GM23248 (cell line): ENCODE measurements around the gene CD248. TPM values are rescaled to one million over a fixed set of nuclear protein-coding genes. Genes with fewer than 3 reads are reported as not detected.

Experiments
- DNase-seq: peaks from one replicate; pipeline ENCODE4 v3.0.0-alpha.2; 2015
- H2AFZ ChIP-seq: fragments of 200-600 bp; sonication (generic); 2 replicates; pipeline ENCODE4 v1.6.1; 2016; ENCODE audit warnings: antibody characterized with exemption
- H3F3A ChIP-seq: fragments of 200-600 bp; sonication (generic); 2 replicates; pipeline ENCODE4 v1.6.1; 2016; ENCODE audit warnings: mild to moderate bottlenecking, antibody characterized with exemption, mixed run types; ENCODE audit not compliant: insufficient read depth
- H3K27ac ChIP-seq: fragments of 200-600 bp; sonication (generic); 2 replicates; pipeline ENCODE4 v1.5.1; 2016; ENCODE audit warnings: mild to moderate bottlenecking
- H3K27me3 ChIP-seq: fragments of 200-600 bp; sonication (generic); replicated peaks from 2 replicates; pipeline ENCODE4 v1.6.1; 2016; ENCODE audit warnings: mild to moderate bottlenecking; ENCODE audit not compliant: insufficient read depth
- H3K36me3 ChIP-seq: fragments of 200-600 bp; sonication (generic); 2 replicates; pipeline ENCODE4 v1.6.1; 2016; ENCODE audit warnings: low read depth, mild to moderate bottlenecking
- H3K4me1 ChIP-seq: fragments of 200-600 bp; sonication (generic); 2 replicates; pipeline ENCODE4 v1.6.1; 2016; ENCODE audit warnings: mild to moderate bottlenecking; ENCODE audit not compliant: insufficient read depth
- H3K4me2 ChIP-seq: fragments of 200-600 bp; sonication (generic); one replicate; pipeline ENCODE4 v1.6.1; 2016; ENCODE audit warnings: mild to moderate bottlenecking; ENCODE audit not compliant: unreplicated experiment
- H3K4me3 ChIP-seq: fragments of 200-600 bp; sonication (generic); 2 replicates; pipeline ENCODE4 v1.5.1; 2016; ENCODE audit warnings: mild to moderate bottlenecking
- H3K79me2 ChIP-seq: fragments of 200-600 bp; sonication (generic); 2 replicates; pipeline ENCODE4 v1.6.1; 2016; ENCODE audit warnings: mild to moderate bottlenecking; ENCODE audit not compliant: insufficient read depth
- H3K9ac ChIP-seq: fragments of 200-600 bp; sonication (generic); 2 replicates; pipeline ENCODE4 v1.6.1; 2016; ENCODE audit warnings: mild to moderate bottlenecking
- H3K9me2 ChIP-seq: fragments of 200-600 bp; sonication (generic); 2 replicates; pipeline ENCODE4 v1.6.1; 2016; ENCODE audit warnings: mixed run types, mild to moderate bottlenecking, moderate library complexity; ENCODE audit not compliant: insufficient read depth
- H3K9me3 ChIP-seq: fragments of 200-600 bp; sonication (generic); one replicate; pipeline ENCODE4 v1.6.1; 2017; ENCODE audit warnings: low read depth
- H4K20me1 ChIP-seq: fragments of 200-600 bp; sonication (generic); 2 replicates; pipeline ENCODE4 v1.6.0; 2016; ENCODE audit not compliant: insufficient read depth
- EZH2 ChIP-seq: fragments of 200-600 bp; sonication (generic); IDR thresholded peaks from 2 replicates; pipeline ENCODE4 v1.6.1; 2018; ENCODE audit warnings: antibody characterized with exemption, mild to moderate bottlenecking; ENCODE audit not compliant: insufficient read depth, poor library complexity, severe bottlenecking
- EZH2phosphoT487 ChIP-seq: fragments of 200-600 bp; sonication (generic); IDR thresholded peaks from 2 replicates; pipeline ENCODE4 v1.6.1; 2018; ENCODE audit warnings: antibody characterized with exemption, moderate library complexity, mild to moderate bottlenecking, low read depth; ENCODE audit not compliant: insufficient read depth
- WGBS, 2 experiments: methylation state at CpG; one replicate each; pipeline ENCODE4 v1.1.6; 2015 to 2017; ENCODE audit warnings: low lambda C conversion rate in 2 of 2, low coverage in 1 of 2; ENCODE audit errors: missing lambda C conversion rate in 2 of 2; 5-methylcytosine and 5-hydroxymethylcytosine counted together
- in situ Hi-C: fragments of 300-500 bp; cut with MboI; formaldehyde crosslinking; loops from 2 replicates; pipeline ENCODE4 v1.15.0; 2020
- polyA plus RNA-seq: library from polyadenylated mRNA; unstranded; fragments of >200 nt; fragmentation: Nextera tagmentation; extraction: Ambion mirVana; gene quantifications from 2 replicates; pipeline ENCODE4 v1.2.1, GENCODE V29; 2016
- total RNA-seq: library from RNA; depleted of rRNA; stranded (reverse); fragments of >200 nt; shearing (Covaris generic); gene quantifications from 2 replicates; pipeline ENCODE4 v1.2.3, GENCODE V29; 2014

CD248 gene
- total and polyA plus RNA-seq, 2 experiments from 2014 or later = 212 to 616 TPM

- Histone ChIP-seq H3K4me3 (peak within 1 kb of the TSS; percentile 51), H3K79me2 (peaks cover 18% of the 10 kb centered on the region), H3K36me3 (no peaks in the 10 kb centered on the region), H3F3A (0 out of 2 replicates have a peak, but pooled peaks cover 10% of the 10 kb centered on the region), H3K27ac (no peak within 1 kb of the TSS), H3K4me1 (peaks cover 13% of the 10 kb centered on the region; the same call in 1 of the 2 replicates), H4K20me1 (no peaks in the 10 kb centered on the region), H3K27me3 (peaks cover 11% of the 10 kb centered on the region), H3K9me3 (no peaks in the 10 kb centered on the region), H3K4me2 (peak within 1 kb of the TSS; percentile 29), H3K9me2 (no peaks in the 10 kb centered on the region), H2AFZ (no peak within 1 kb of the TSS), H3K9ac (no peak within 1 kb of the TSS)
- TF ChIP-seq EZH2phosphoT487 (no peak), EZH2 (no peak)
- peak; percentile 35 for DNase-seq
- in situ Hi-C loops = no loop called here
- 4 to 5% methylated on average over 47 to 58 of the region's 95 CpGs for WGBS, 2 experiments
Observed at GRCh38 chr11:66291706-66292542, 24.9 kb downstream of the CD248 start, which contains the start of gene TMEM151A. Gene TMEM151A, plus strand, starts transcription at chr11:66291894. Its CDS starts 120 bp downstream, at chr11:66292014.

DNA sequence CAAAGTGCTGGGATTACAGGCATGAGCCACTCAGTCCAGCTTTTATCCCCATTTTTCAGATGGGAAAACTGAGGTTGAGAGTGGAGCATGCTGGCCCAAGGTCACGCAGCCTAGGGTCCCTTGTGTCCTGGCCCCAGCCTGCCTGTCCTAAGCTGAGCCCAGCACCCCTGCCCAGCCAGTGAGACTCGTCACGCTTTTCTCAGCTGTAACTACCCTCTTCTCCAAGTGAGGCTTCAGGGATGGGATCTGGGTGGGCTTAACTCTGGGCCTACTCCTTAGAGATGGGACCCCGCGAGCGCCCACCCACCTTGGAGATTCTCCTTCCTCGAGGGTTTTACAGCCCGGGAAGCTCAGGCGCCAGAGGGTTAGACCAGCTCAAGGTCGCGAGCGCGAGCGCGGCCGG is 25.5 kb downstream of the CD248 start:
- Histone ChIP-seq H2AFZ (no peak overlapping the region), H3K9ac (no peak overlapping the region), H3K4me2 (no peak overlapping the region), H3K4me1 (peaks cover 14% of the 10 kb centered on the region; the same call in 1 of the 2 replicates), H3K79me2 (peaks cover 24% of the 10 kb centered on the region), H3K9me3 (no peaks in the 10 kb centered on the region), H4K20me1 (no peaks in the 10 kb centered on the region), H3F3A (0 out of 2 replicates have a peak, but pooled peaks cover 10% of the 10 kb centered on the region), H3K27ac (no peak overlapping the region), H3K4me3 (peak overlapping the region; percentile 51; the same call in 1 of the 2 replicates), H3K36me3 (no peaks in the 10 kb centered on the region), H3K27me3 (peaks cover 11% of the 10 kb centered on the region), H3K9me2 (no peaks in the 10 kb centered on the region)
- no peak for TF ChIP-seq EZH2phosphoT487
- TF ChIP-seq EZH2 = peak; percentile 66
- no peak for DNase-seq
- in situ Hi-C loops = no loop called here
- WGBS, 2 experiments = 23 to 32% methylated on average over 9 to 15 of the region's 16 CpGs

GRCh38 chr11:66290330-66290621 is 26.6 kb downstream of the CD248 start:
- peaks cover 11% of the 10 kb centered on the region for H3K27me3 ChIP-seq
- H4K20me1 ChIP-seq = no peaks in the 10 kb centered on the region
- H3K9me2 ChIP-seq = no peaks in the 10 kb centered on the region
- H3K36me3 ChIP-seq = no peaks in the 10 kb centered on the region
- DNase-seq = no peak
- H3K4me2 ChIP-seq = no peak overlapping the region
- H3K9ac ChIP-seq = no peak overlapping the region
- TF ChIP-seq EZH2phosphoT487 = no peak
- peaks cover 34% of the 10 kb centered on the region for H3K79me2 ChIP-seq
- no peak overlapping the region for H3K4me3 ChIP-seq
- H3K4me1 ChIP-seq = peaks cover 14% of the 10 kb centered on the region; the same call in 1 of the 2 replicates
- in situ Hi-C loops = no loop called here
- H2AFZ ChIP-seq = no peak overlapping the region
- 0 out of 2 replicates have a peak, but pooled peaks cover 10% of the 10 kb centered on the region for H3F3A ChIP-seq
- no peak overlapping the region for H3K27ac ChIP-seq
- WGBS, 2 experiments = 96 to 98% methylated on average over 2 of the region's 2 CpGs
- H3K9me3 ChIP-seq = no peaks in the 10 kb centered on the region

- peak overlapping the region; percentile 97 for H3K9ac ChIP-seq
- H3K9me2 ChIP-seq = no peaks in the 10 kb centered on the region
- 0 out of 2 replicates have a peak, but pooled peaks cover 10% of the 10 kb centered on the region for H3F3A ChIP-seq
- H3K27me3 ChIP-seq = peaks cover 11% of the 10 kb centered on the region
- peak; percentile 86 for DNase-seq
- peaks cover 39% of the 10 kb centered on the region for H3K79me2 ChIP-seq
- in situ Hi-C loops = no loop called here
- peak overlapping the region; percentile 62 for H2AFZ ChIP-seq
- no peaks in the 10 kb centered on the region for H3K36me3 ChIP-seq
- TF ChIP-seq EZH2phosphoT487 (no peak), EZH2 (no peak)
- peak overlapping the region; percentile 99 for H3K27ac ChIP-seq
- H4K20me1 ChIP-seq = no peaks in the 10 kb centered on the region
- no peaks in the 10 kb centered on the region for H3K9me3 ChIP-seq
- WGBS, 2 experiments = 12 to 14% methylated on average over 33 to 35 of the region's 36 CpGs
- peaks cover 14% of the 10 kb centered on the region; the same call in 1 of the 2 replicates for H3K4me1 ChIP-seq
- peak overlapping the region; percentile 91 for H3K4me2 ChIP-seq
- H3K4me3 ChIP-seq = peak overlapping the region; percentile 95
Observed at GRCh38 chr11:66289548-66290329, 27.1 kb downstream of the CD248 start.
